ENCODE results near the gene DSG2. TPM values are rescaled to one million over a fixed set of nuclear protein-coding genes. Genes with fewer than 3 reads are reported as not detected.

Gene DSG2
- 43.0 to 81.7 TPM (median 62.8 TPM) in 5 replicates for total RNA-seq (2022; extraction: Qiagen RNA extraction)

DNA sequence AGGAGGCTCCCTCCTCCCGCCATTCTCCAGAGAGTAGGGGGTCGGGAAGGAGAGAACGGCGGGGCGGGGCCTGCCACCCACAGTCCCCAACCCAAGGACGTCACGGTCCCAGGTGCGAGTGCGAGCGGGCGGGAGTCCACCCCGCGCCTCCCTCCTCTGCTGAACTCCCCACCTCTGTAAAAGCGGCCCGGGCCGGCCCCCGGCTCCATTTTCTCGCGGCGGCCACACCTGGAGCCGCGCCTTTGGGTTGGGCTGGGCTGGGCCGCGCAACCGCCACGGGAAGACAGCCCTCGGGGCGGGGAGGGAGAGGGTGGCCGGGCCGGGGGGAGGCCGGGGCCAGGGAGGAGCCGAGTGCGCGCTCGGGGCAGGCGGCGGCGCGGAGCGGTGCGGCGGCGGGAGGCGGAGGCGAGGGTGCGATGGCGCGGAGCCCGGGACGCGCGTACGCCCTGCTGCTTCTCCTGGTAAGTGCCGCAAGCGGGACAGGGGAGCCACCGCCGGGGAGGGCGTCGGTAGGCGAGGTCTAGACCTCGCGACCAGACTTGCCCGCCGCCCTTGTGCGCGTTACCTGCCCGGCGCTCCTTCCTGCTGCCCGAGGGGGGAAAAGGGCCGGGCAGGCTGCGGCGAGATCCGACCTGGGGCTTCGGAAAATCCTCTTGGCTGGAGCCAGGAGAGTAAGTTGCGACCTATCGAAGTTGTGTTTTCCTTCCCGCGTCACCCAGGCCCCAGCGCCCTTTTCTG lies at the start of gene DSG2:
DSG2 (plus strand) TSS at position 342 of the 738 bp plus-strand sequence; CDS start at position 417, 75 bp downstream.

DNA sequence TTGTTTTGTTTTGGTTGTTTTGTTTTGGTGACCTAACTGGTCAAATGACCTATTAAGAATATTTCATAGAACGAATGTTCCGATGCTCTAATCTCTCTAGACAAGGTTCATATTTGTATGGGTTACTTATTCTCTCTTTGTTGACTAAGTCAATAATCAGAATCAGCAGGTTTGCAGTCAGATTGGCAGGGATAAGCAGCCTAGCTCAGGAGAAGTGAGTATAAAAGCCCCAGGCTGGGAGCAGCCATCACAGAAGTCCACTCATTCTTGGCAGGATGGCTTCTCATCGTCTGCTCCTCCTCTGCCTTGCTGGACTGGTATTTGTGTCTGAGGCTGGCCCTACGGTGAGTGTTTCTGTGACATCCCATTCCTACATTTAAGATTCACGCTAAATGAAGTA lies 93.7 kb downstream of the DSG2 start, which contains the start of gene TTR:
TTR (plus strand) TSS at position 250 of the 400 bp plus-strand sequence; CDS start at position 276, 26 bp downstream.

Other genes starting within 250 kb of the DSG2 start
- not detected in 5 replicates for gene DSG1, start 180.0 kb upstream of the DSG2 start, total RNA-seq (2022; extraction: Qiagen RNA extraction)
- gene DSG4, start 121.4 kb upstream of the DSG2 start, total RNA-seq (2022; extraction: Qiagen RNA extraction), result not detected in 5 replicates
- 0.01 to 0.02 TPM (median 0.02 TPM) in 3 of 5 replicates, not detected in the others for gene DSG3, start 50.4 kb upstream of the DSG2 start, total RNA-seq (2022; extraction: Qiagen RNA extraction)
- gene TTR, start 93.7 kb downstream of the DSG2 start, total RNA-seq (2022; extraction: Qiagen RNA extraction), result 0.25 to 0.43 TPM (median 0.30 TPM) in 4 of 5 replicates, not detected in the other
- gene B4GALT6, start 186.4 kb downstream of the DSG2 start, total RNA-seq (2022; extraction: Qiagen RNA extraction), result 4.2 to 7.5 TPM (median 5.4 TPM) in 5 replicates